ENCODE measurements around the gene FIGLA.

- TF ChIP-seq CTCF (optimal IDR thresholded peaks at IDR 0.05 in 1 of 3, IDR thresholded peaks at IDR 0.05 in 1 of 3, conservative IDR thresholded peaks at IDR 0.05 in 1 of 3; ENCODE audit: extremely low read depth in 1 of 3, insufficient read depth in 2 of 3, low read length in 3 of 3), result no peak
- TF ChIP-seq EZH2 (IDR thresholded peaks at IDR 0.05; ENCODE audit: low read length), result no peak
These were observed 41.9 kb upstream of the FIGLA start for GRCh38 chr2:70832386-70832785.
